Stomach smooth muscle (tissue), 2 donors: ENCODE results near the gene COQ2.

ENCODE experiments used
- H3K27ac ChIP-seq: one replicate; pipeline ENCODE4 v1.7.0; 2013; ENCODE audit warnings: mild to moderate bottlenecking, low read length, inconsistent platforms
- H3K27me3 ChIP-seq, 2 donors: one replicate each; pipeline ENCODE4 v1.7.0; 2013; ENCODE audit warnings: low read length in 2 of 2; ENCODE audit not compliant: insufficient read depth in 2 of 2, control insufficient read depth in 1 of 2
- H3K36me3 ChIP-seq, 2 donors: one replicate each; pipeline ENCODE4 v1.7.0; 2013; ENCODE audit warnings: low read length in 2 of 2; ENCODE audit not compliant: control insufficient read depth in 2 of 2, insufficient read depth in 2 of 2
- H3K4me1 ChIP-seq: one replicate; pipeline ENCODE4 v1.7.0; 2013; ENCODE audit warnings: low read length; ENCODE audit not compliant: control insufficient read depth, insufficient read depth
- H3K4me3 ChIP-seq, 2 donors: one replicate each; pipeline ENCODE4 v1.7.0; 2013; ENCODE audit warnings: low read length in 2 of 2
- H3K9ac ChIP-seq, 2 donors: one replicate each; pipeline ENCODE4 v1.7.0; 2013; ENCODE audit warnings: low read length in 2 of 2, mild to moderate bottlenecking in 1 of 2
- H3K9me3 ChIP-seq, 2 donors: one replicate each; pipeline ENCODE4 v1.7.0; 2013; ENCODE audit warnings: low read length in 2 of 2; ENCODE audit not compliant: control insufficient read depth in 2 of 2
- donor health status: healthy.
- donor health status: Pancreatic carcinoma.

Gene COQ2

GRCh38 chr4:83214079-83214478, 70.5 kb downstream of the COQ2 start:
- H3K4me1 ChIP-seq, result no peaks in the 10 kb centered on the region
- no peak overlapping the region for H3K4me3 ChIP-seq
- H3K27ac ChIP-seq, result no peak overlapping the region
- no peaks in the 10 kb centered on the region for H3K36me3 ChIP-seq
- no peak overlapping the region for H3K9ac ChIP-seq
- no peaks in the 10 kb centered on the region for H3K27me3 ChIP-seq
- no peaks in the 10 kb centered on the region for H3K9me3 ChIP-seq
